GM12892 (cell line): Measurements from ENCODE around the gene FCGBP.

ENCODE experiments used
- POLR2A ChIP-seq: IDR thresholded peaks from 2 replicates; pipeline ENCODE4 v1.6.1; 2011; ENCODE audit warnings: low read depth, low read length, control low read depth
- POLR2AphosphoS5 ChIP-seq: IDR thresholded peaks from 2 replicates; pipeline ENCODE4 v1.6.1; 2011; ENCODE audit warnings: low read depth, low read length, control low read depth
- TAF1 ChIP-seq: IDR thresholded peaks from 2 replicates; pipeline ENCODE4 v1.6.1; 2011; ENCODE audit warnings: low read depth, mild to moderate bottlenecking, control low read depth, low read length, borderline replicate concordance

DNA sequence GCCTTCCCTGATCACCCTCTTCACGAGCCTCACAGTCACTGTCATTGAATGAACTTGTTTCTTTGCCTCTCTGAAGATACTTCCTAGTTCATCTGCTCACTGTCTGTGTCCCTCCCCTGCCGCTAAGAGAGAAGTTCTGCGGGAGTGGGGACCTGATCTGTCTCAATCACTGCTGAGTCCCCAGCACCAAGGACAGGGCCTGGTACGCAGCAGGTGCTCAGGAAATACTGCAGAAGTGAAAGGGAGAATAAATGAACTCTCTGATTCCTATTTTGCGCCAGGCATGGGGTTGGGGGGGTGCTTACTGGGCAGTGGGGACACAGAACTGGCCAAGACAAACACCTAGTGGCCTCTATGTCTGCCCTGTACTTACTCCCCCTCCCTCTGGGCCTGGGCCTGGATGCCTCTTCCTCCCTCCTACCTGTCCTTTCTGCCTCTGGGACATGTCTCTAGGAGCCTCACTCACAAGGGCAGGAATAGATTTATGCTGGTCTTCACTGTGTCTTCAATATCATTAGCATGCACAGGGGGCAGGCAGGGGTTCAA is 17.5 kb downstream of the FCGBP start:
- no peak for TF ChIP-seq POLR2A
- no peak for TF ChIP-seq POLR2AphosphoS5
- TF ChIP-seq TAF1 = no peak
